UCSD-AML1 (cell line): Measurements from ENCODE around the gene TYW1.
"Not testable (repeated sequence)": the region's sequence is repeated elsewhere in the genome, so short reads cannot be mapped to it uniquely, and the experiment has no call there.

ENCODE experiments used
- DNase-seq: peaks from one replicate; lab custom pipeline; 2025; ENCODE audit not compliant: unreplicated experiment; lab: John Stamatoyannopoulos, UW

Gene TYW1

GRCh38 chr7:66994691-66995049 is 2.0 kb upstream of the TYW1 start:
- DNase-seq, result peak; percentile 25

GRCh38 chr7:66995050-66995776 is 1.4 kb upstream of the TYW1 start, which contains the start of gene SBDS:
Gene SBDS (minus strand): TSS chr7:66995586. CDS start chr7:66995417, 169 bp downstream.
- peak; percentile 85 for DNase-seq

DNA sequence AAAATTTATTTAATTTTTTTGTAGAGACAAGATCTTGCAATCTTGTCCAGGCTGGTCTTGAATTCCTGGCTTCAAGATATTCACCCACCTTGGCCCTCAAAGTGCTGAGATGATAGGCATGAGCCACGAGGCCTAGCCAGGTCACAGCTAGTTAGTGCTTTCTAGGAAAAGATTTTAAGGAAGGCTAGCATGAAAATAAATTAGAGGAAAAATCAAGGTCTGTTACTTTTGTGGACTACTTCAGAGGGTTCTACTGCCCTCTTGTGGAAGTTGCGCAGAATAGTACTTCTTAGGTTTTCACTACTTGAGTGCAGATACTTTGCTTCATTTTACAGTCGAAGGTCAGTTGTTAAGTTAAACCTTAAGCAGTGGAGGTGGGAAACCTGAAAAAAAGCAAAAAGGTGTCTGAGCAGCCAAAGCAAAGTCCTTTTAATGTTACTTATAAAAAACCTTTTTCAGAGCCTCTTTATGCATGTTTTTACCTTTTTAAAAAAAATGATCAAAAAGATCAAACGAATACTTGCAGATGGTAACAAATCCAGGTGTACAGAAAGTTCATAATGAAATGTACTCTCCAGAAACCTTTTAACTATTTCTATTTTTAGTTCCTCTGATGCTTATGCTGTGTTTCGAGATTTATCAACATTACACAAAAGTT is 4.1 kb downstream of the TYW1 start:
- not testable (repeated sequence) for DNase-seq

DNA sequence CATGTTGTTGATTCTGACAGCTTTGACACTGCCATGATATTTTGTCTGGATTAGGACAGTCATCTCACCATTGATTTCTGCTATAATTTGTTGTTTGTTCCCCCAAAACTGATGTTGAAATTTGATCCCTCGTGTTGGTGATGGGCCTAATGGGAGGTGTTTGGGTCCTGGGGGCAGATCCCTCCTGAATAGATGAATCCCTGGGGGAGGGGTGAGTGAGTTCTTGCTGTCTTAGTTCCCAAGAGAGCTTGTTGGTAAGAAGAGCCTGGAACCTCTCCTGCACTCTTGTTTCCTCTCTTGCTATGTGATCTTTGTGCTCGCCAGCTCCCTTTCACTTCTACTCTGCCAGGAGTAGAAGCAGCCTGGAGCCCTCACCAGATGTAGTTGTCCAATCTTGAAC is 7.5 kb downstream of the TYW1 start:
- DNase-seq, result not testable (repeated sequence)

DNA sequence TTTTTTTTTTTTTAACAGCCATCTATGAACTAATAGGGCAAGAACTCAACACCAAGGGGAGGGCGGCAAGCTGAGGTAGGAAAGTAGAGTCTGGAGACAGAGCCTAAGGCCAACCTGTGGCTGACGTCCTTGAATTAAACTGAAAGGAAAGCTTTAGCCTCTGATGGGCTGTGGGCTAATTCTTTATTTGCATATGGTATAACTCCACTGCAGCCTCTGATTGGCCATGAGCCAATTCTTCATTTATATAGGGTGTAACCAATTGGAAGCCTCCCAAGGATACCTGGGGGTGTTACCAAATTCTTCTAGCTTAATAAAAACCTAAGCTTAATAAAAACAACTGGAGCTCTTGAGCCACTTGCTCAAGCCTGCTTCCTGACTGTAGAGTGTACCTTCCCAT is 10.3 kb downstream of the TYW1 start:
- no peak for DNase-seq

GRCh38 chr7:67008260-67008659 is 11.6 kb downstream of the TYW1 start:
- no peak for DNase-seq

GRCh38 chr7:67009677-67010076 is 13.0 kb downstream of the TYW1 start:
- DNase-seq, result not testable (repeated sequence)

DNA sequence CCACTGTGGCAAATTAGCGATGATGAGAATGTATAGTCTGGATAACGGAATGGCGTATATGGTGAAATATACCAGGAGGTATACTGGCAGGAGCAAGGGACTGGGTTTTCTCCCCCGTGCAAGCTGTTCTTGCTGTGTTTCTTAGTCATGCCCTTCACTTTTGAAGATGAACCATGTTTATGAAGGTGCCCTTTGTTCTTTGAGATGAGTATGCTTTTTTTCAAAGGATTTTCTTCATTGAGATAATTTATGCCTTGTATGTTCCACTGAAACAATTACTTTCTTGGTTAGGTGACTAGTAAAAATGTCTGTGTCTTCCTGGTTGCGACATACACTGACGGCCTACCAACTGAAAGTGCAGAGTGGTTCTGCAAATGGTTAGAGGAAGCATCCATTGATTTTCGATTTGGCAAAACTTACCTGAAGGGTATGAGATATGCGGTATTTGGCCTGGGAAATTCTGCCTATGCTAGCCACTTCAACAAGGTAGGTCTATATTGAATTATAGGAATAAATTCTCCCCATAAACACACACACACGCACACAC is 17.5 kb downstream of the TYW1 start:
- not testable (repeated sequence) for DNase-seq

DNA sequence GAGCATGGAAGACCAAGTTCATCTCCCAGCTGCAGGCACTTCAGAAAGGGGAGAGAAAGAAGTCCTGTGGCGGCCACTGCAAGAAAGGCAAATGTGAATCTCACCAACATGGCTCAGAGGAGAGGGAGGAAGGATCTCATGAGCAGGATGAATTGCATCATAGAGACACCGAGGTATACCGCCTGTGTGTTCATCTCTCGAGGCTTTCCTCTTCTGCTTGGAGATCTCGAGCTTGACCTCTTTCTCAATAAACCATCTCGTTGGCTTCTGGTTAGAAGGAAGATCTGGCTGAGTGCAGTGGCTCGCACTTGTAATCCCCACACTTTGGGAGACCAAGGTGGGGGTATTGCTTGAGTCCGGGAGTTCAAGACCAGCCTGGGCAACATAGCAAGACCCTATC is 21.3 kb downstream of the TYW1 start:
- DNase-seq, result not testable (repeated sequence)

DNA sequence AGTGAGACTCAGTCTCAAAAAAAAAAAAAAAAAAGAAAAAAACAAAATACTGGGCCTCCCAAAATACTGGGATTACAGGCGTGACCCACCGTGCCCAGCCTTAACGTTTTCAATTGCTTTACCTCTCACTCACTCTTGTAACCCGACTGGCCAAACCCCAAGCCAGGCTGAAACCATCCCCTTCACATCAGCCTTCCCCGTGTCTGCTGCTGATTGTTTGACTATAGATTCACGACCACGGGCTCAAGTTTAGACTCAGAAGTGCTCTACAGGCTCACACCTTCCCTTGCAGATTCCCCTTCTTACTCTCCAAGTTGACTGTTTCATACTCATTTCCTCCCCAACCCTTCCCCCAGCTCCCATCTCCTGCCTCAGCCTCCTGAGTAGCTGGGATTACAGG is 22.3 kb downstream of the TYW1 start:
- DNase-seq, result no peak

- DNase-seq, result no peak
Measured at GRCh38 chr7:67019562-67020390, 23.1 kb downstream of the TYW1 start.

DNA sequence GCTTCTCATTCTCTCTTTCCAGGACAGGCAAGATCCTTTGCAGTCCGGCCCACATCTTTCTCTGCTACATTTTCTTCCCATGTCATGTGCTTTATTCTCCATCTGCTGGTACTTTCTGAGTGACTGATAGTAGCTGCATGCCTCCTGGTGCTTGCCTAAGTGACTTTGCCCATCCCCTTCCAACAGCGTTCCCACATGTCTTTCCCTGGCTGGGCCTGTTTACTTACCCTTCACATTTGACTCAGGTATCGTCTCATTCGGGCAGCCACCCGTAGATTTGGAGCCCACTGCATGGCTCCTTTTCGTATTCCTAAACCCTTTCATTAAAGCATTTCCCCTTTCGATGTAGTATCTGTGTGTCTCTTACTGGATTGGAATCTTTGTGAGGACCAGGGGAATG is 24.6 kb downstream of the TYW1 start:
- no peak for DNase-seq

GRCh38 chr7:67022511-67022910 is 25.9 kb downstream of the TYW1 start:
- DNase-seq, result no peak

DNA sequence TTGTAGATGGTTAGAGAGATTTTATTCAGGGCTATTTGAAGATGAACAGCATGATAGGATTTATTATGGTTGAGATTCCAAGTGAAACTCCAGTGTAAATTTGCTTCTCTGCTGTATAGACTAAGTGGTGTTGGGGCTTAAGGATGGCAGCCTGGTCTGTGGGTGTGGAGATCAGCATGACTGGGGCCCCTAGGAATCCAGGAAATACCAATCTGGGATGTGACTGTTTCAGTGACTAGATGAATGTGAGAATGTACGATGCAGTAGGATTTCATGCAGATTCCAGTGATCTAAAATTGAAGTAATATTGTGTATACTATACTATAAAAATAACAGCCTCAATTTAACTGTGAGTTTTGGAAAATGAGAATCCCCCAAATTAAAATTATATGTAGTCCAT is 28.8 kb downstream of the TYW1 start:
- not testable (repeated sequence) for DNase-seq

DNA sequence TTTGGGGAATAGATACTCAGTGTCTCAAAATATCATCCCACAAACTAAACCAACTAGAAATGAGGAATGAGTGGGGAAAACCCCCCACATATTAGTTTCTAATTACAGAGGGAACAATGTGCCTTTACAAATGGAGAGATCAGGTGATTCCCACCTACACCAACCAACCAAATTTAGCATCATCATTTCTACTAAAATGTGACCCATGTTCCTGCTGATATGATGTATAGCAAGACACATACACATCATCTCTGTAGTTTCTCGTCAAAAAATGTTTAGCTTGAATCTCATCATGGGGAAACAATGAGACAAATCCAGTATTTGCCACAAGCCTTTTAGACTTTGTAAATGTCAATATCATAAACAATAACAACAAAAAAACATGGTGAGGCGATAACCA is 35.1 kb downstream of the TYW1 start:
- DNase-seq, result not testable (repeated sequence)

DNA sequence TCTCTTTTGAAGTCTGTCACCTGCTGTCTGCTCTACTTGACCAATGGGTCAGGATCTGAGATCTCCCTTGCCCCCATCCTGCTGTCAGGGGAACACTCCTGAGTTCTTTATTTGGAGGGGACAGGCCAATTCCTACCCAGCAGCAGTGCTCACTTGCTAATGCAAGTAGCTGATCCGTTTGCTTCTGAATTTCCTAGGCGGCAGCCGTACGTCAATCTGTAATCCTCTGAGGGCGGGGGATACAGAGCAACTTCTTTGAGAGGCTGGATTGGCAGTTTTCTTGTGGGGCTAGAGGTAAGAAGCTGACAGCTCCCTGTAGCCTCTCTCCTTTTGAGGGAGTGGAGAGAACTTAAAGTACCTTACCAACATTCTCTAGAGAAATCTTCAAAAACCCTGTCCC is 36.6 kb downstream of the TYW1 start:
- no peak for DNase-seq

- DNase-seq, result not testable (repeated sequence)
Measured at GRCh38 chr7:67036432-67037395, 40.1 kb downstream of the TYW1 start.

DNA sequence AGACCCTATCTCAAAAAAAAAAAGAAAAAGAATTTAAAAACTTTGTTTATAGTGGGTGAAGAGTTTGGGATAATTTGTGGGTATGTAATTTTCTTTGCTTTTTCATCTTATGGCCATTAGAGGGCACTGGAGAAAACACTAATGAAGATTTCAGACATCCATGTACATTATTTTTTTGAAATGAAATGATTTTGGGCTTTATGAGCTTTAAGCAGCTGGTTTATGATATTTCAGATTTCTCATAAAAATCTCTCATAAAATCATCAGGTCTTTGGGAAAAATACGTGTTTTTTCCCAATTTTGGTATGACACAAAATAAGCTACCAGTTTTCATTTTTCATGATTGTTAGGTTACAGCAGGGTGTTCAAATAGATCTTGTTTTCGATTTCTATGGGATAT is 44.2 kb downstream of the TYW1 start:
- DNase-seq, result not testable (repeated sequence)

GRCh38 chr7:67042781-67043558 is 46.3 kb downstream of the TYW1 start:
- not testable (repeated sequence) for DNase-seq

DNA sequence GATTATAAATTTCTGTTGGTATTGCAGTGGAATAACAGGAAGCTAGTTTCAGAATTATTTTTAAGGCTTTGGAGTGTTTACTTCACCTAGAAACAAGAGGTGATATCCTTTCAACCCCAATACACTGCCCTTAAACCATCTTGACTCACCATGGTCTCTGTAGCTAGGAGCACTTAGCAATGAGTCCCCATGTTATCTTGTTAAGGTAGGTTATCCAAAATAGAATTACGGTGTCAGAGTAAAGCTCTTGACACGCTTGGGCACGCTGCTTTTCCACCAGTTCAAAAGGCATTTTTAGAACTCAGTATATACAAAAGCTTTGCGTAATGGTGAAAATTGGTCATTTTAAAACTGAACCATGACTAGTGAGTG is 46.9 kb downstream of the TYW1 start:
- DNase-seq, result not testable (repeated sequence)
